HG03159 (cell line): ENCODE measurements around the gene CARS1.
"Not testable (repeated sequence)": the region's sequence is repeated elsewhere in the genome, so short reads cannot be mapped to it uniquely, and the experiment has no call there.

ENCODE experiments used
- ATAC-seq: cut with Tn5 transposase; IDR thresholded peaks from one replicate; pipeline ENCODE4 v1.9.1; 2021; ENCODE audit warnings: mild to moderate bottlenecking, moderate library complexity; ENCODE audit not compliant: unreplicated experiment

CARS1 gene

DNA sequence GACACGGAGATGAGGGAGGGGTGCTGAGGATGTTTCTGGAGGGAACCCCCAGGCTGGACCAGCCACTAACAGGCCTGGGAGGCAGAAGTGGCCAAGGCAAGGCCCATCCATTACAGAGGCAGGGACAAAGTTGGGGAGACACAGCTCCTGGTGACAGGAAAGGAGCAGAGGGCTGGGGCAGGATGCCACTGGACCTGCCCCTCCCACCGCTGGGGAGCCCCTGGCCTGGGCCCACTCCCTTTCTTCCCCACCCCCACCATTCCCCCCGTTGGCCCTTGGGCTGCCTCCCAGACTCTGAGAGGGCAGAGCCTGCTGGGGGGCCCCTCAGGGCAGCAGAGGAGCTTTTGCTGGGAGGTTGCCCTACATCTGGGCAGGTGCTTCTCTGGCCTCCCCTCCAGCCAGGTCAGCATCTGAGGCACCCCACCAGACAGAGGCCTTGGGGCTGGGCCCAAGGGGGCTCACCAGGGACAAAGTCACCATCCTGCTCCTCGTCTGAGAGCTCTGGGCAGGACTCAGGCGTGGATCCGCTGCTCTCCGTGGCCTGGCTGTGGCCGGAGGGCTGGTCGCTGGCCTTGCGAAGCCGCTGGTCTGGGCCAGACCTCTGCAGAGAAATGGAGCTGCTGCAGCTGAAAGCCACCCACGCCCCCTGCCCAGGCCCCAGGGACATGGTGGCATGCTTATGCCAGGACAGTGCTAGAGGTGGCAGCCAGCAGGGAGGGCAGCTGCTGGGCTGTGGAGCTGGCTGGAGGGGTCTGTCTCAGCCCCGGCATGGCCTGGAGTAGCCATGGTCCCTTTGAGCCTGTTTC is 33.1 kb upstream of the CARS1 start:
- ATAC-seq: no peak

DNA sequence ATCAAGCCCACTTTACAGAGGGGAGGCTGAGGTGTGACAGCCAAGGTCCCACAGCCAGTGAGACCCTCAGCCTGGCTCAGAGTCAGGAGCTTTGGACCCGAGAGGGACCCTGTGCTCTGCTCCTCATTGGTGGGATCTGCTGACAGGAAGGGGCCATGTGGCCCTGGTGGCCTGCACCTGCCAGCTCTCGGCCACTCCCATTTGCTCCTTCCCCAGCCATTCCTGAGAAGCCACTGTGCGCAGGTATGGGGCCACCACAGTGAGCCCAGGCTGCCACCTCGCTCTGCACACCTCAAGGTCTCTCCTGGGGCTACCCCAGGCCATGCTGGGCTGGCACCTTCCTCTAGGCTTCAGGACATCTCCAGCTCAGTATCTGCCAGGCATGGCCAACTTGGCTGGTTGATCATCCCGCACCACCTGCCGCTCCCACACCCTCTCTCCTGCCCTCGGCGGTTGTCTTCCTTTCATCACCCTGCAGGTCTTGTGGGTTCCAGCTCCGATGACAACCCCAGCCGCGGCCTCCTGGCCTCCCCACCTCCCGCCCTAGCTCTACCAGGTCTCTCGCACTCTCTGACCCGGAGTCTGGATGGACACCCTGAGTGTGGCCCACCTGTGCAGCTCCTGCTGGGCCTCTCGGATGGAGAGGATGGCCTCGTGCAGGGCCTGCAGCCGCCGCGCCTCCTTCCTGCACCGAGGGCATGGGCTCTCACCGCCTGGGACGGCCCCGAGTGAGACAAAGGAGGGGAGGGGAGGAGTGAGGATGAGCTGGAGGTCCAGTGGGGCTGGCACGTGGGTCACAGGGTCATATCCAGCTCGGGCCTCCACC is 32.2 kb upstream of the CARS1 start:
- no peak for ATAC-seq

DNA sequence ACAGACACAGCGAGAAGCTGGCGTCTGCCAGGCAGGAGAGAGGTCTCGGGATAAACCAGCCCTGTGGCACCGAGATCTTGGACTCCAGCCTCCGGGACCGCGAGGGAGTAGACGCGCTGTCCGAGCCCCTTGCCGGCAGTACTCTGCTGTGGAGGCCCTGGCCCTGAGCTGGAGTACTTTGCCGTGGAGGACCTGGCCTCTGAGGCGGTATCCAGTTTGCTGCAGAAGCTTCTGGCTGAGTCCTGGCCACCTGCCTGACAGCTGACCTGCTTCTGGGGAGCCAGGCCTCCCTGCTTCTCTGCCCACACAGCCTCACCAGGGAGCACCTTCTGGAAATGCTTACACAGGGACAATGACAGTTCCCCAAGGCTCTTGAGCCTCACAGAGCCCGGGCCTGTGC is 31.6 kb upstream of the CARS1 start:
- no peak for ATAC-seq

DNA sequence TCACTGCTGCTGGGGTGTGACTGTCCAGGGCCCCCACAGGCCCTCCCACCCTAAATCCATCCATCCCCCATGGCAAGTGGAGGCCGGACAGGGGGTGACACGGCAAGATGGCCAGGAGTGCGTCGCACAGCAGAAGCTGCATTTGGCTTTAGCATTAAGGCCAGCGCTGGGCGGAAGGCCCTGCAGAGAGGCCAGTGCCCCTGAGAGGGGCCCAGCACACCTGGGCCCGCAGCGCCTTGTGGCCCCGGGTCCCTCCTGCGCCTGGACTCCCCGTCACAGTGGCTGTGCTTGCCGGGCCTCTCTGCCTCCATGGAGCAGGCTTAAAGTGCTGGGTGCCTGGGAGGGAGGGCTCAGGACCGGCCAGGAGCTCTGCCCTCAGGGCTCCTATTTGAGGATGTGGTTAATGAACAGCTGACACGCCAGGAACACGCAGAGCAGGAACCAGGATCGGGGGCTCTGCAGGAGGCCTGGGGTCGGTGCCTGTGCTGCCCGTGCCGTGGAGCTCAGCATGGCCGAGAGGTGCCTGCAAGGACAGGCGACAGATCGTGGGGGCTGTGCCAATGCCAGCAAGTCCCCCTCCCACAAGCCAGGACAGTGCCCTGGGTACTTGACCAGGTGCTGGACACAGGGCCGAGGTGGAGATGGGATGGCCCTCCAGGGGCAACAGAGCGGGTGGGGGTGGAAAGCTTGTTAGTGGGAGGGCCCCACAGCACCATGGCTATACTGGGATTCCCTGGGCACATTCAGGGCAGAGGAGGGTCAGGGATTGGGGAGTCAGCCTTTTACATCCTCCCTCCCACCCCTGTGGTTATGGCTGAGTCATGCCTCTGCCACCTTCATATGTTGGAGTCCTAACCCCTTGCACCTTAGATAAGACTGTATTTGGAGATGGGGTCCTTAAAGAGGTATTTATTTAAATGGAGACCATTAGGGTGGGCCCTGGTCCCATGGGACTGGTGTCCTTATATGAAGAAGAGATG is 30.9 kb upstream of the CARS1 start:
- ATAC-seq: no peak

DNA sequence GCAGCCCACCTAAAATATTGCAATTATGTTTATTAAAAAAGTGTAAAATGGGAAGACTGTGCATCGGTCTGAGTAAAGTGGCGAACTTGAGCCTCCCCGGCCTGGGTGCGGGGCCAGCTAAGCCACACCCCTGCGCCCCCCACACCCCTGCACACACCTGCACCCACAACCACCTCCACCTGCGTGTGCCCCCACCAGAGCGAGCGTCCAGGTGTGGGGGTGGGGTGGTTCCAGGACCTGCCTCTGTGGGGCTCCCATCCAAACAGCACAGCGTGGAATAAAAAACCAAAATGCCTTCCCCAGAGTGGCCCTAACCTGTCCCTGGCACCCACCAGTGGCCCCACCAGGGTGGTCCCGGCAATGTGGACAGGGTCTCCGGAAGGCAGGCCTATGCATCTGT is 30.1 kb upstream of the CARS1 start:
- ATAC-seq: no peak

DNA sequence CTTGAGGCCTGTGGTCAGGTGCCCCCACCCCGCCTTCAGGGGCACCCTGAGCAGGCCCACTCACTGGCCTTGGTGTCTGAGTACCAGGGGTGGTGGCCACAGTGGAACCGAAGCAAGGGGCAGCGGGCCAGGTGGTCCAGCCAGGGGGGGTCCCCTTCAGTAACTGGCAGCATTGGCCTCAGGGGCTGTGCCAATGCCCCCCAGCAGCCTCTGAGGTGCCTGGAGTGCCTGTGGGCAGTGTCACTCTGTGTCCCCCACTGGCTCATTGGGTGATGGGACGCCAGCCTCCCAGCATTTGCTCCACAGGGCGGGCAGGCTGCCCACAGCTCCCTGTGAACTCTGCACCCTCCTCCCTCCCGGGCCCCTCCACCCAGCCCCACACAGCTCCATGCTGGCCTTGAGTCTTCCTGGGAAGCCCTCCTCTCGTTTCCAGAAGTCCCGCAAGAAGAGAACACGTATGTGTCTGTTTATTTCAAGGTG is 29.5 kb upstream of the CARS1 start:
- ATAC-seq: no peak

DNA sequence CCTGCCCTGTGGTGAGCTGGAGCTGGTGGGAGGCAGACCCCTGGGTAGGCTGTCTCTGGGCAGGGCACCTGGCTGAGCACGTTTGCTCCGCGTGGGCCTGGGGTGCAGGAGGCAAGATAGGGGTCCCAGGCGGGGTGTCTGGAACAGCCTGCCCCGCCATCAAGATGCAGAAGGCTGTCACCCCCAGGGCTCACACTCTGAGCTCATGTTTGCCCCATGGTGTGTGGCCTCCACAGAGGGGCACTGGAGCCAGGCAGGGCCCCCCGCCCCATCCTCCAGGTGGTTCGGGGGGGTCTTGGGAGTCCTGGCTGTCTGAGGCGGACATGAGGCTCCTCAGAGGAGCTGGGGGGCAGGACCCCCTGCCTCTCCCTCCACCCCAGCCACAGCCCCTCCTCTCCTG is 28.9 kb upstream of the CARS1 start:
- no peak for ATAC-seq

DNA sequence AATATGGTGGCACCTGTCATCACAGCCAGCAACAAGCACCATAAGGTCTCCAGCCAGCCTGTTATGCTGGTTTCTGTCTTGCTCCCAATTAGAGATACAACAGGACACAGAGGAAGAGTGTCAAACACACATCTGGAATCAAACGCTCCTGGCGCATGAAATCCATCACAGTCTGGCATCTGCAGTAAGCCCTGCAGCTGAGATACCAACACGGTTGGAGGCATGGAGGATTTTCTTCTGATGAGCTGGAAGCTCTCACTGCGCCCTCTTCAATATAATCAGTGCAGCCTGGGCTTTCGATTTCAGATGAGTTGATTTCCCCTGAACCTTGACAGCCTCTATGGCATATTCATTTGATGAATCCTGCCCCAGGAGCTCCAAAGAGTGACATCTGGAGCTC is 27.8 kb upstream of the CARS1 start:
- ATAC-seq: no peak

DNA sequence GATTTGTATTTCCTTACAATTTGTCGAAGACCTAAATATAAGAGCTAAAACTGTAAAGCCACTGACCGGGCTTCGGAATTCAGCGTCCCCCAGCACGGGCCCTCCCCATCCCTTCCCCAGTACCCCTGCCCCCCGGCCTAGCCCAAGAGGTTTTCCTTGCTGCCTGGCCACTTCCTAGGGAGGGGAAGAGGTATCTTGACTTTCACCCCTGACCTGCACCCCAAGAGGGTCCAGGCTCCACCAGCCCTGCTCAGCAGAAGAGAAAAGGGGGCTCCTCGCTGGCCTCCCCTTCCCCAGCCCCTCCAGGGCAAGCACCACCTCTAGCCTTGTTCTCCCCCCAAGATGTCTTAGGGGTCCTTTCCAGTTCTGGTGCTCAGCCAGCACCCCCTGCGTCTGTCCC is 26.1 kb upstream of the CARS1 start:
- no peak for ATAC-seq

DNA sequence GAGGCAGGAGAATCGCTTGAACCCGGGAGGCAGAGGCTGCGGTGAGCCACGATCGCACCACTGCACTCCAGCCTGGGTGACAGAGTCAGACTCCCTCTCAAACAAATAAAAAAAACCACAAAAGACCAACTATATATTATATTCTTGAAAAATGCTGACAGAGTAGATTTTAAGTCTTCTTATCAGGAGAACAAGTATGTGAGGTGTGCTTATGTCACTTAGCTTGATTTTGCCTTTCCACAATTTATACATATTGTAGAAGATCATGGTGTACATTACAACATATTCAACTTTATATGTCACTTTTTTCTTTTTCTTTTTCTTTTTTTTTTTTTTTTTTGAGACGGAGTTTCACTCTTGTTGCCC is 24.1 kb upstream of the CARS1 start:
- ATAC-seq: no peak

DNA sequence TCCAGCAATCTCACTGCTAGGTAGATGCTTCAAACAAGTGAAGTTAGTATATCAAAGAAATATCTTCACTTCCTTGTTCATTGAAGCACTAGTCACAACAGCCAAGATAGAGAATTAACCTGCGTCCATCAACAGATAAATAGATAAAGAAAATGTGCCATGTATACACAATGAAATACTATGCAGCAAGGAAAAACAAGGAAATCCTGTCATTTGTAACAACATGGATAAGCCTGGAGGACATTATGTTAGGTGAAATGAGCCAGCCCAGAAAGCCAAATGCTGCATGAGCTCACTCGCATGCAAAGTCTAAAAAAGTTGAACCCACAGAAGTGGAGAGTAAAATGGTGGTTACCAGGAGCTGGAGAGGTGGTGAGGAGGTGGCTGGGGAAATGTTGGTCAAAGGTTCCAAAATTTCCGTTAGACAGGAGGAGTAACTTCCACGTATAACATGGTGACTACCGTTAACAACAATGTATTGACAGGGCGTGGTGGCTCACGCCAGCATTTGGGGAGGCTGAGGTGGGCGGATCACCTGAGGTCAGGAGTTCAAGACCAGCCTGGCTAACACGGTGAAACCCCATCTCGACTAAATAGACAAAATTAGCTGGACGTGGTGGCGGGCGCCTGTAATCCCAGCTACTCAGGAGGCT is 23.6 kb upstream of the CARS1 start:
- no peak for ATAC-seq

DNA sequence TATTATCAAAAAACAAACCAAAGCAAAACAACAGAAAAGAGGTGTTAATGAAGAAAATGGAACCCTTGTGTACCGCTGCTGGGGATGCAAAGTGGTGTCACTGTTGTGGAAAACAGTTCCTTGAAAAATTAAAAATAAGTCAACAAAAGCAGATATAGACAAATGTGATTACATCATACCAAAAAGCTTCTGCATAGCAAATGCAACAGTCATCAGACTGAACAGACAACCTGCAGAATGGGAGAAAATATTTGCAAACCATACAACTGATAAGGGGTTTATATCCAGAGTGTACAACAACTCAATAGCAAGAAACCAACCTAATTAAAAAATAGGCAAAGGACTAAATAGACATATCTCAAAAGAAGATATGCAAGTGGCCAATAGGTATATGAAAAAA is 22.9 kb upstream of the CARS1 start:
- no peak for ATAC-seq

DNA sequence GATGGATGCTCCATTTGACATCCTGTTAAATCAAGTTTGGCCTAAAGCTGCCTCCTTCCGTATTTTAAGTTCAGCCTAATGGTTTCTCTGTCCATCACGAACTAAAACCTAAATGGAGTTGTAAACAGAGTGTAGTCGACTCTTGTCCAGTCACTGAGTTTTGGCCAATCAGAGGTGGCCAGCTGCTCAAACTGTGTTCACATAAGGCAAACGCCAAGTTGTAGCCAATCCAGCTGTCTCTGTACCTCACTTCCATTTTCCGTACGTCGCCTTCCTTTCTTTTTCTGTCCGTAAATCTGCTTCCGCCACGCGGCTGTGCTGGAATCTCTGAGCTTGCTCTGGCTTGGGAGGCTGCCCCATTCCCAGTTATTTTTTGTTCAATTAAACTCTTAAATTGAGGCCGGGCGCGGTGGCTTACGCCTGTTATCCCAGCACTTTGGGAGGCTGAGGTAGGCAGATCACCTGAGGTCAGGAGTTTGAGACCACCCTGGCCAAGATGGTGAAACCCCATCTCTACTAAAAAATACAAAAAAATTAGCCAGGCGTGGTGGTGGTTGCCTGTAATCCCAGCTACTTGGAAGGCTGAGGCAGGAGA is 20.7 kb upstream of the CARS1 start:
- ATAC-seq: no peak

DNA sequence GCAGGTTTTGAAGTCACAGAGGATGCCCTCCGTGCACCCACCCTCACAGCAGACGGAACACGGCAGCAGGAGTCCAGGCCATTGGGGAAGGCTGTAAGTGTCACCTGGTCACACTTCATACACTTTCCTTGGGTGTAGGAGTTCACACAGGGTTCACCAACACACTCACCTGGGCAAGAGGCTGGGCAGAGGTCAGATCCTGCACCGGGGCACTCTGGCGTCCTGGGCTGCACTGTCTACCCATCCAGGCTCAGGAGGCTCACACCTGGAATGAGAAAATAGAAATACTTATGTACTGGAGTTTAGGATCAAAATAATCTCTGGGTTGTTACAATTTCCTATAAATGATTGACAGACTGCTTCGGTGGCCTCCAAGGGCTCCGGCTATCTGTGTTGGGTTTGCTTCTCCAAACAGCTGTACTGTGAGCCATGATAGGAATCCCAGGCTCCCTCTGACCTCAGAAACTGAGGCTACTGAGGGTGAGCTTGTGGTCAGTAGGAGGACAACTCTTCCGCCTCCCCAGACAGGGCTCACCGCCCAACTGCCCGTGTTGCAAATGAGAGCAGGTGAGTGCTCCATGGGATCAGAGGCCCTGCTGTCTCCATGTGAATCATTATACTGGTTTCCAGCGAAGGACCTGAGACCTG is 20.1 kb upstream of the CARS1 start:
- ATAC-seq: no peak

DNA sequence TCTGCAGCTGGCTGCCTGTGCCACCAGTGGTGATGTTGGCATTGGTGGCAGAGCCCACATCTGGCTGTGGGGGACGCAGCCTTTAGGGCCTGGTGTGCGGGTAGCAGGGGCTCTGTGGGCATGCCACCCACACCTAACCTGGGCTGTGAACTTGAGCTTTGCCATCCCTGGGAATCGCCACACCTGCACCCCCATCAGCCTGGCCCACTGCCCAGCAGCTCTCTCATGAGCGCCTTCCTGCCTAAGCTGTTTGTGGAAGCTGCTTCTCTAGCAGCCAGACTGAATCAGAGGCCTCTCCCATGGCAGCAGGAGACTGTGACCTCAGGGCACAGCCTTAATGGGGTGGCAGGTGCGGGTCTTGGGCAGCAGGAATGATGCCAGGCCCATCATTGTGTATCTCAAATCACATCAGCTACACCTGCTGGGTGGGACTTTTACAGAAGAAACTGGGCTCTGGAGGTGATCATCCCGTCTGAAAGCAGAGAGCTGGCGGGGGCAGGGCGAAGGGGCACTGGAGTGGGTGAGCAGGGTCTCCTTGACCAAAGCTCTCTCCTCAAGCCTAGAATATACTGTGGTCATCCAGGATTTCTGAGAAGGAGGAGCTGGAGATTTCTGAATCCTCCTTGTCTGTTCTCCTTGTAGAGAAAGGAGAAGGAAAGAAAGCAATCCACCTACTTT is 17.8 kb upstream of the CARS1 start:
- no peak for ATAC-seq

DNA sequence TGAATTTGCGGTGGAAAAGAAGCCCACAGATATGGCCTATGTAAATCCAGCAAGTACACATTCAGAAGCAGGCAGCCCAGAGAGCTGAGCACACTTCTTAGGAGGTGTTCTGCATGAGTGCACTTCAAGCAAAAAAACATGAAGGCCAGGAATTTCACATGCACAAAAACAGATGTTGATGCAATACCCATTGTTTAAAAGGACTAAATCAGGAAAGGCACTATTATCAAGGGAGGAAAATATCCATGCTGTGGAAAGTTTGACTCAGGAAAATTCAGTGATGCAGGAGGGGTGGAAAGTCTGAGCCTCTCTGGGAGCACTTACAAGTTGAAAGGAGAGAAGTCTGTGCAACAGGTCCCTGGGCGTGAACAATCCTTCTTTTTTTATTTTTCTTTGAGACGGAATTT is 15.8 kb upstream of the CARS1 start:
- ATAC-seq: no peak

DNA sequence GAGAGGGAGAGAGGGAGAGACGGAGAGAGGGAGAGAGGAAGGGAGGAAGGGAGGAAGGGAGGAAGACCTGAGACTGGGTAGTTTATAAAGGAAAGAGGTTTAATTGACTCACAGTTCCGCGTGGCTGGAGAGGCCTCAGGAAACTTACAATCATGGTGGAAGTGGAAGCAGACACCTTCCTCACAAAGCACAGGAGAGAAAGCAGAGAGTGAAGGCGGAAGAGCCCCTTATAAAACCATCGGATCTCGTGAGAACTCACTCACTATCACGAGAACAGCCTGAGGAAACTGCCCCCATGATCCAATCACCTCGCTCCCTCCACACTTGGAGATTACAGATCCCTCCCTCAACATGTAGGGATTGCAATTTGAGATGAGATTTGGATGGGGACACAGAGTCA is 12.2 kb upstream of the CARS1 start:
- ATAC-seq: no peak

DNA sequence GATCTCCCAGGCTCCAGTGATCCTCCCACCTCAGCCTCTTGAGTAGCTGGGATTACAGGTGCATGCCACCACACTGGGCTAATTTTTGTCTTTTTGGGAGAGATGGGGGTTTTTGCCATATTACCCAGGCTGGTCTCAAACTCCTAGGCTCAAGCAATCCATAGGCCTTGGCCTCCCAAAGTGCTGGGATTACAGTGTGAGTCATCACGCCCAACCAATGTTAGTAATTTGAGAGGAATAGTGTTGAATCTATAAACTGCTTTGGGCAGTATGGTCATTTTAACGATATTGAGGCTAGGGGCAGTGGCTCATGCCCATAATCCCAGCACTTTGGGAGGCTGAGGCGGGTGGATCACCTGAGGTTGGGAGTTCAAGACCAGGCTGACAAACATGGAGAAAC is 9.1 kb upstream of the CARS1 start:
- ATAC-seq: not testable (repeated sequence)

DNA sequence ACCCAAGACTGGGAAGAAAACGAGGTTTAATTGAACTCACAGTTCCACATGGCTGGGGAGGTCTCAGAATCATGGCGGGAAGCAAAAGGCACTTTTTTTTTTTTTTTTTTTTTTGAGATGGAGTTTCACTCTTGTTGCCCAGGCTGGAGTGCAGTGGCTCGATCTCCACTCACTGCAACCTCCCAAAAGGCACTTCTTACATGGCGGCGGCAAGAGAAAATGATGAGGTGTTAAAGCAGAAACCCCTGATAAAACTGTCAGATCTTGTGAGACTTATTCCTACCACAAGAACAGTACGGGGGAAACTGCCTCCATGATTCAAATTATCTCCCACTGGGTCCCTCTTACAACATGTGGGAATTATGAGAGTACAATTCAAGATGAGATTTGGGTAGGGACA is 7.5 kb upstream of the CARS1 start:
- not testable (repeated sequence) for ATAC-seq
